Smooth muscle cell of the coronary artery (primary cell): ENCODE results near the gene PLPPR4. TPM values are rescaled to one million over a fixed set of nuclear protein-coding genes. Genes with fewer than 3 reads are reported as not detected.

Source experiments
- total RNA-seq: library from RNA; depleted of rRNA; stranded (reverse); fragments of >200 nt; gene quantifications from 2 replicates; pipeline ENCODE4 v1.2.3, GENCODE V29; 2014; ENCODE audit warnings: low replicate concordance

The PLPPR4 gene, protein sequence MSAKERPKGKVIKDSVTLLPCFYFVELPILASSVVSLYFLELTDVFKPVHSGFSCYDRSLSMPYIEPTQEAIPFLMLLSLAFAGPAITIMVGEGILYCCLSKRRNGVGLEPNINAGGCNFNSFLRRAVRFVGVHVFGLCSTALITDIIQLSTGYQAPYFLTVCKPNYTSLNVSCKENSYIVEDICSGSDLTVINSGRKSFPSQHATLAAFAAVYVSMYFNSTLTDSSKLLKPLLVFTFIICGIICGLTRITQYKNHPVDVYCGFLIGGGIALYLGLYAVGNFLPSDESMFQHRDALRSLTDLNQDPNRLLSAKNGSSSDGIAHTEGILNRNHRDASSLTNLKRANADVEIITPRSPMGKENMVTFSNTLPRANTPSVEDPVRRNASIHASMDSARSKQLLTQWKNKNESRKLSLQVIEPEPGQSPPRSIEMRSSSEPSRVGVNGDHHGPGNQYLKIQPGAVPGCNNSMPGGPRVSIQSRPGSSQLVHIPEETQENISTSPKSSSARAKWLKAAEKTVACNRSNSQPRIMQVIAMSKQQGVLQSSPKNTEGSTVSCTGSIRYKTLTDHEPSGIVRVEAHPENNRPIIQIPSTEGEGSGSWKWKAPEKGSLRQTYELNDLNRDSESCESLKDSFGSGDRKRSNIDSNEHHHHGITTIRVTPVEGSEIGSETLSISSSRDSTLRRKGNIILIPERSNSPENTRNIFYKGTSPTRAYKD
- under 0.01 and 3.0 TPM in 2 replicates for total RNA-seq

GRCh38 chr1:99264201-99265021 is at the start of gene PLPPR4:
PLPPR4 (plus strand) TSS chr1:99264492; CDS start chr1:99264594, 102 bp downstream.

